ENCODE results near the gene RASSF4. TPM values are rescaled to one million over a fixed set of nuclear protein-coding genes. Genes with fewer than 3 reads are reported as not detected.
A peak's percentile ranks its signal among the peaks of the same experiment; 100 is the strongest.

RASSF4 gene
- total and polyA plus RNA-seq, 4 experiments from 2014 or later, result 0.08 to 1.8 (median 0.92) TPM

DNA sequence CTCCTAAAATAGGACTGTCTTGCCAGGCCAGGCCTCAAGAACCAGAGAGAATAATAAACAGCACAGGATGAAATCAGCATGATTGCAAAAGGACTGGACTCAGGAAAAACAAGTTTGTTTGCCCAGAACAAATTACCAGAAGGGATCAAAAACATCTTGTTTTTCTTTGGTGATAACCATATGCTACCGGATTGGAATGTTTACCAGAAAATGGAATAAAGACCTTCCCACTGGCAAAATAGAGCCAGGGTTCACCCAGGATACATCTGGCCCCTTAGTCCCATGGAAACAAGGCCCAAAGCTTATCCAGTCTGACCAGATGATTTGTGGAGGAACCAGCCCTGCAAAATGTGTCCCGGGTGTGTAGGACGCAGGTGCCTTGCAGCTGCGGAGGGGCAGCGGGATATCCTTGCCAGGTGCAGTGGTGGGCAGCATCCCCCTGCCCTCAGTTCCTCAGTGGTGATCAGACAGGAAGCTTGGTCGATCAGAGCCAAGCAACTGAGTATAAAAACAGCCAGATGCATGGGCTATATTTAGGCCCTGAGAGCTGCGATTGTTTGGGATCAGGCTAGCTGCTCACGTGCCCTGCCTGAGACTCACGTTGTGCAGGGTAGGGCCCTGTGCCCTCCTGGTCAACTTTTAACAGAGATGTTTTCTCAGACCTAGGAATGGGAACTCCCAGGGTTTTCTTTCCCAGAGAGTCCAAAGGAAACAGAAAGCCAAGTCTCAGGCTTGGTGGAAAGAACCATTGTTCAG, 36.5 kb downstream of the RASSF4 start:
- CTCF ChIA-PET (ENCODE audit: partially characterized antibody), result interaction anchor here (0.7 to 1.6 kb wide), 4 partner anchors 8 to 63 kb away, joined by 3 to 7 read pairs (median 4); no protein-coding TSS in a partner anchor
- Mint-ChIP-seq H3K27ac (peak overlapping the region in 6 of 7 donors; percentile 22 to 88 (median 68)), H3K4me3 (peak overlapping the region in 2 of 8 donors; percentile 32 to 43), H3K27me3 (no peaks in the 10 kb centered on the region), H3K36me3 (peaks cover 0 to 2% of the 10 kb centered on the region in 2 donors), H3K4me1 (peaks cover 16 to 37% (median 25%) of the 10 kb centered on the region in 4 donors), H3K9me3 (no peaks in the 10 kb centered on the region)
- no peaks in the 10 kb centered on the region for H3K27me3 ChIP-seq (ENCODE audit: insufficient read depth, low read length)
- H3K36me3 ChIP-seq (ENCODE audit: insufficient read depth, low read length), result no peaks in the 10 kb centered on the region
- no peaks in the 10 kb centered on the region for H3K9me3 ChIP-seq (ENCODE audit: control insufficient read depth in 1 of 2, low read length in 2 of 2)
- intact Hi-C loops (cut with micrococcal nuclease), result no loop called here
- no peak for DNase-seq
- no peak overlapping the region for H3K4me3 ChIP-seq (ENCODE audit: low read length in 2 of 2)
- POLR2A ChIA-PET (ENCODE audit: partially characterized antibody), result no interaction called here
- no peak overlapping the region for H3K27ac ChIP-seq (ENCODE audit: low read depth, low read length)
- peaks cover 19% of the 10 kb centered on the region for H3K4me1 ChIP-seq (ENCODE audit: insufficient read depth, low read length)

DNA sequence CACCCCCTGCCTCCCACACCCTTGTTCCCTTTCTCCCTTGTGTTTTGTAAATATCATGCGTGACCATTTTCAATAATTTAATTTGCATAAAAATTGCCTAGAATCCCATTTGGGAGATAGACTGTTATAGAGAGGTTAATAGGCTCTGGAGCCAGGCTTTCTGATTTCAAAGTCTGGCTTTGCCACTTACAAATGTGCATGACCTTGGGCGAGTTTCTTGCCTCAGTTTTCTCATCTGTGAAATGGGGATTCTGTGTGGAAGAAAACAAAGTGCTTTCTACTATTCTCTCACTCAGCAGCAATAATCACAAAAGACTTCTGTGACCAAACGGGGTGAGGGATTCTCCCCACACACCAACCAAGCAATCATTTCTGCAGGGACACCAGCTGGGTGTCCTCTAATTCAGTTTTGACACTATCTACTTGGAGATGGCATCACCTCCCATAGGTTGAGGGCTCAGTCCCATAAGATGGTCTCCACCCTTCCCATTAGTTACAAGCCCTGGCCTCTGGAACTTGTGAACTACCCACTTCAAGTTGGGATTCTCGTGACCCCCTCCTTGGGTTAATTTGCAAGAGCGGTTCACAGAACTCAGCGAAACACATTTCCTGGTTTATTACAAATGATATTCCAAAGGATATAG, 37.6 kb downstream of the RASSF4 start:
- H3K27ac Mint-ChIP-seq, result no peak overlapping the region
- intact Hi-C loops (cut with micrococcal nuclease), result no loop called here
- H3K27me3 ChIP-seq (ENCODE audit: insufficient read depth, low read length), result no peaks in the 10 kb centered on the region
- no peak overlapping the region for H3K4me3 Mint-ChIP-seq
- H3K4me1 Mint-ChIP-seq, result peaks cover 20 to 47% (median 33%) of the 10 kb centered on the region in 4 donors
- H3K4me1 ChIP-seq (ENCODE audit: insufficient read depth, low read length), result peaks cover 28% of the 10 kb centered on the region
- no peak for DNase-seq
- POLR2A ChIA-PET (ENCODE audit: partially characterized antibody), result no interaction called here
- H3K9me3 ChIP-seq (ENCODE audit: control insufficient read depth in 1 of 2, low read length in 2 of 2), result no peaks in the 10 kb centered on the region
- H3K27ac ChIP-seq (ENCODE audit: low read depth, low read length), result no peak overlapping the region
- H3K36me3 Mint-ChIP-seq, result peaks cover 0 to 2% of the 10 kb centered on the region in 2 donors
- H3K9me3 Mint-ChIP-seq, result no peaks in the 10 kb centered on the region
- H3K4me3 ChIP-seq (ENCODE audit: low read length in 2 of 2), result no peak overlapping the region
- CTCF ChIA-PET (ENCODE audit: partially characterized antibody), result interaction anchor here (1.1 kb wide), 1 partner anchor 65 kb away, joined by 4 read pairs; no protein-coding TSS in a partner anchor
- H3K36me3 ChIP-seq (ENCODE audit: insufficient read depth, low read length), result no peaks in the 10 kb centered on the region
- H3K27me3 Mint-ChIP-seq, result no peaks in the 10 kb centered on the region

DNA sequence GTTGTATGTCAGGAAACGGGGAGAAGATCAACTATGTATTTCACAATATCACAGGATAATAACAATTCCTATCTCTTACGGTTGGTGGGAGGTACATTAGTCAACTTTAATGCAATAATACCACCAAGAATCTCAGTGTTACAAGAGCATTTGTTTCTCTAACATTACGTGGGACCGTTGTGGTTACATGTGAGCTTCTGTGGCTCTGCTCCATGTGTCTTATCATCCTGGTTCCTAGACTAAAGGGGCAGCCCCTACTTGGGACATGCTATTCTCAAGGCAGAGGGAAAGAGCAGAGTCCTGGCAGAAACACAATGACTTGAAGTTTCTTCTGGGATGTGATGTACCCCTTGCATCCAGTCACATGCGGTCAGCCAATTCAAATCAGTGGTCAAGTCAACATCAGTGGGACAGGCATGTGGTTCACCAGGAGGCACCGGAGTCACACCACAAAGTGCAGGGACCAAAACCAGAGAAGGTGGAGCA, 38.6 kb downstream of the RASSF4 start:
- CTCF ChIA-PET (ENCODE audit: partially characterized antibody), result interaction anchor here (0.6 to 1.1 kb wide), 2 partner anchors 10 to 66 kb away, joined by 3 to 4 read pairs; no protein-coding TSS in a partner anchor

GRCh38 chr10:45000138-45000751, 40.6 kb downstream of the RASSF4 start:
- intact Hi-C loops (cut with micrococcal nuclease), result loop anchor here (1.0 to 10.0 kb wide), 2 partner anchors 41 to 235 kb away; partner anchors contain the start of gene RASSF4
- Mint-ChIP-seq H3K9me3 (peaks cover 0 to 12% (median 6%) of the 10 kb centered on the region in 8 donors), H3K4me1 (peaks cover 25 to 54% (median 40%) of the 10 kb centered on the region in 4 donors), H3K4me3 (peak overlapping the region; percentile 83 to 93 (median 89)), H3K27me3 (no peaks in the 10 kb centered on the region), H3K36me3 (peaks cover 26 to 28% of the 10 kb centered on the region in 2 donors), H3K27ac (peak overlapping the region; percentile 75 to 95 (median 90))
- Histone ChIP-seq H3K27me3 (ENCODE audit: insufficient read depth, low read length) (no peaks in the 10 kb centered on the region), H3K4me1 (ENCODE audit: insufficient read depth, low read length) (peaks cover 27% of the 10 kb centered on the region), H3K27ac (ENCODE audit: low read depth, low read length) (peak overlapping the region; percentile 58), H3K36me3 (ENCODE audit: insufficient read depth, low read length) (no peaks in the 10 kb centered on the region), H3K9me3 (ENCODE audit: control insufficient read depth in 1 of 2, low read length in 2 of 2) (no peaks in the 10 kb centered on the region), H3K4me3 (ENCODE audit: low read length in 2 of 2) (peak overlapping the region in 1 of 2 donors; percentile 61)
- no peak for DNase-seq
- CTCF ChIA-PET (ENCODE audit: partially characterized antibody), result interaction anchor here (1.4 to 2.2 kb wide), 2 partner anchors 21 to 24 kb away, joined by 3 to 5 read pairs; partner anchors contain the start of gene DEPP1
- POLR2A ChIA-PET (ENCODE audit: partially characterized antibody), result interaction anchor here (0.9 to 1.0 kb wide), 2 partner anchors 39 to 41 kb away, joined by 4 read pairs; partner anchors contain the start of gene RASSF4

More for the DNA sequence above, 38.6 kb downstream of the RASSF4 start:
- peak overlapping the region in 2 of 7 donors; percentile 25 to 52 for H3K27ac Mint-ChIP-seq
- H3K4me3 ChIP-seq (ENCODE audit: low read length in 2 of 2), result no peak overlapping the region
- no peaks in the 10 kb centered on the region for H3K27me3 ChIP-seq (ENCODE audit: insufficient read depth, low read length)
- no peak for DNase-seq
- H3K4me1 Mint-ChIP-seq, result peaks cover 26 to 56% (median 40%) of the 10 kb centered on the region in 4 donors
- no peak overlapping the region for H3K27ac ChIP-seq (ENCODE audit: low read depth, low read length)
- no peaks in the 10 kb centered on the region for H3K9me3 ChIP-seq (ENCODE audit: control insufficient read depth in 1 of 2, low read length in 2 of 2)
- peak overlapping the region in 1 of 8 donors; percentile 27 for H3K4me3 Mint-ChIP-seq
- H3K4me1 ChIP-seq (ENCODE audit: insufficient read depth, low read length), result peaks cover 34% of the 10 kb centered on the region
- POLR2A ChIA-PET (ENCODE audit: partially characterized antibody), result no interaction called here
- no peaks in the 10 kb centered on the region for H3K27me3 Mint-ChIP-seq
- H3K36me3 Mint-ChIP-seq, result peaks cover 7 to 8% of the 10 kb centered on the region in 2 donors
- intact Hi-C loops (cut with micrococcal nuclease), result no loop called here
- no peaks in the 10 kb centered on the region for H3K36me3 ChIP-seq (ENCODE audit: insufficient read depth, low read length)
- peaks cover 0 to 3% (median 0%) of the 10 kb centered on the region in 8 donors for H3K9me3 Mint-ChIP-seq

- peaks cover 0 to 12% (median 6%) of the 10 kb centered on the region in 8 donors for H3K9me3 Mint-ChIP-seq
- CTCF ChIA-PET (ENCODE audit: partially characterized antibody), result interaction anchor here (1.2 to 2.2 kb wide), 2 partner anchors 8 to 25 kb away, joined by 3 to 5 read pairs; no protein-coding TSS in a partner anchor
- H3K27me3 ChIP-seq (ENCODE audit: insufficient read depth, low read length), result no peaks in the 10 kb centered on the region
- H3K4me1 Mint-ChIP-seq, result peaks cover 20 to 48% (median 34%) of the 10 kb centered on the region in 4 donors
- peak; percentile 59 to 68 (median 64) for DNase-seq
- H3K36me3 Mint-ChIP-seq, result peaks cover 26 to 34% of the 10 kb centered on the region in 2 donors
- no peaks in the 10 kb centered on the region for H3K27me3 Mint-ChIP-seq
- peak within 1 kb of the TSS in 1 of 2 donors; percentile 61 for H3K4me3 ChIP-seq (ENCODE audit: low read length in 2 of 2)
- no peaks in the 10 kb centered on the region for H3K9me3 ChIP-seq (ENCODE audit: control insufficient read depth in 1 of 2, low read length in 2 of 2)
- peak within 1 kb of the TSS; percentile 89 to 96 (median 94) for H3K4me3 Mint-ChIP-seq
- intact Hi-C loops (cut with micrococcal nuclease), result loop anchor here (1.0 to 10.0 kb wide), 2 partner anchors 42 to 234 kb away; partner anchors contain the start of gene RASSF4
- peak within 1 kb of the TSS; percentile 58 for H3K27ac ChIP-seq (ENCODE audit: low read depth, low read length)
- no peaks in the 10 kb centered on the region for H3K36me3 ChIP-seq (ENCODE audit: insufficient read depth, low read length)
- peaks cover 21% of the 10 kb centered on the region for H3K4me1 ChIP-seq (ENCODE audit: insufficient read depth, low read length)
- POLR2A ChIA-PET (ENCODE audit: partially characterized antibody), result interaction anchor here (0.9 to 1.0 kb wide), 2 partner anchors 39 to 42 kb away, joined by 4 read pairs; partner anchors contain the start of gene RASSF4
- H3K27ac Mint-ChIP-seq, result peak within 1 kb of the TSS; percentile 75 to 95 (median 90)
Observed at GRCh38 chr10:45000752-45001380, 41.3 kb downstream of the RASSF4 start, which contains the start of gene ZNF22. Gene ZNF22, plus strand, starts transcription at chr10:45000923. Its CDS starts 2,446 bp downstream, at chr10:45003369.

GRCh38 chr10:45001381-45002148, 42.0 kb downstream of the RASSF4 start:
- H3K9me3 Mint-ChIP-seq, result peaks cover 0 to 12% (median 6%) of the 10 kb centered on the region in 8 donors
- intact Hi-C loops (cut with micrococcal nuclease), result loop anchor here (10.0 kb wide), 1 partner anchor 233 kb away; no protein-coding TSS in a partner anchor
- POLR2A ChIA-PET (ENCODE audit: partially characterized antibody), result no interaction called here
- no peaks in the 10 kb centered on the region for H3K27me3 Mint-ChIP-seq
- Histone ChIP-seq H3K27me3 (ENCODE audit: insufficient read depth, low read length) (no peaks in the 10 kb centered on the region), H3K9me3 (ENCODE audit: control insufficient read depth in 1 of 2, low read length in 2 of 2) (no peaks in the 10 kb centered on the region), H3K27ac (ENCODE audit: low read depth, low read length) (peak overlapping the region; percentile 58), H3K4me3 (ENCODE audit: low read length in 2 of 2) (peak overlapping the region in 1 of 2 donors; percentile 61), H3K4me1 (ENCODE audit: insufficient read depth, low read length) (peaks cover 14% of the 10 kb centered on the region), H3K36me3 (ENCODE audit: insufficient read depth, low read length) (no peaks in the 10 kb centered on the region)
- H3K4me3 Mint-ChIP-seq, result peak overlapping the region; percentile 89 to 96 (median 94)
- peaks cover 19 to 41% (median 32%) of the 10 kb centered on the region in 4 donors for H3K4me1 Mint-ChIP-seq
- peaks cover 26 to 34% of the 10 kb centered on the region in 2 donors for H3K36me3 Mint-ChIP-seq
- H3K27ac Mint-ChIP-seq, result peak overlapping the region; percentile 73 to 94 (median 89)
- CTCF ChIA-PET (ENCODE audit: partially characterized antibody), result interaction anchor here (1.2 kb wide), 1 partner anchor 9 kb away, joined by 3 read pairs; no protein-coding TSS in a partner anchor
- DNase-seq, result peak; percentile 49 to 57 (median 51)

All from CD4-positive, alpha-beta memory T cell (primary cell).